ENCODE measurements around the gene CAMK1D. TPM values are rescaled to one million over a fixed set of nuclear protein-coding genes. Genes with fewer than 3 reads are reported as not detected.

The CAMK1D gene
- total RNA-seq, 2 experiments from 2014 or later: 28.8 to 35.3 TPM

DNA sequence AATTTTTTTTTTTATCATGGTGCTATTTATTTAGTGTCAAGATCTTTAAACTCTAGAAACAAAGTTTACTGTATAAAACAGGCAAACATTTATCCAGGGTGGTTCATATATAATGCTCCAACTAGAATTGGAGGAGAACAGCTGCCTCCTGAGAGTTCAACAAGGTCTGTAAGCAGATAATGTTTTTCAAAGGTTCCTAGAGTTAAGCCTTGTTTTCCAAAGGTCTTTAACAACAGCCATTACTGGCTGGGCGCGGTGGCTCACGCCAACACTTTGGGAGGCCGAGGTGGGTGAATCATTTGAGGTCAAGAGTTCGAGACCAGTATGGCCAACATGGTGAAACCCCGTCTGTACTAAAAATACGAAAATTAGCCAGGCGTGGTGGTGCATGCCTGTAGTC, 335.4 kb downstream of the CAMK1D start:
- ATAC-seq (ENCODE audit: poor library complexity) (no peak), DNase-seq (no peak)
- H3K27me3 Mint-ChIP-seq: no peaks in the 10 kb centered on the region
- H3K27me3 ChIP-seq (ENCODE audit: control insufficient read depth in 1 of 2, insufficient read depth in 2 of 2, low read length in 2 of 2): no peaks in the 10 kb centered on the region
- H3K4me3 ChIP-seq (ENCODE audit: low read length): no peak overlapping the region
- H3K27ac Mint-ChIP-seq: no peak overlapping the region
- no peak overlapping the region for H3K27ac ChIP-seq (ENCODE audit: low read depth in 1 of 2, low read length in 2 of 2)
- no peaks in the 10 kb centered on the region for H3K4me1 ChIP-seq (ENCODE audit: insufficient read depth, low read length)
- no peaks in the 10 kb centered on the region for H3K36me3 ChIP-seq (ENCODE audit: insufficient read depth, low read length)
- no peak overlapping the region for H3K4me3 Mint-ChIP-seq
- ChIA-PET POLR2A (no interaction called here), CTCF (no interaction called here)
- H3K36me3 Mint-ChIP-seq (ENCODE audit: low read depth): peaks cover 12% of the 10 kb centered on the region
- peaks cover 10% of the 10 kb centered on the region for H3K4me1 Mint-ChIP-seq (ENCODE audit: low read depth)
- H3K9me3 Mint-ChIP-seq: no peaks in the 10 kb centered on the region
- TF ChIP-seq, protein P1, sequence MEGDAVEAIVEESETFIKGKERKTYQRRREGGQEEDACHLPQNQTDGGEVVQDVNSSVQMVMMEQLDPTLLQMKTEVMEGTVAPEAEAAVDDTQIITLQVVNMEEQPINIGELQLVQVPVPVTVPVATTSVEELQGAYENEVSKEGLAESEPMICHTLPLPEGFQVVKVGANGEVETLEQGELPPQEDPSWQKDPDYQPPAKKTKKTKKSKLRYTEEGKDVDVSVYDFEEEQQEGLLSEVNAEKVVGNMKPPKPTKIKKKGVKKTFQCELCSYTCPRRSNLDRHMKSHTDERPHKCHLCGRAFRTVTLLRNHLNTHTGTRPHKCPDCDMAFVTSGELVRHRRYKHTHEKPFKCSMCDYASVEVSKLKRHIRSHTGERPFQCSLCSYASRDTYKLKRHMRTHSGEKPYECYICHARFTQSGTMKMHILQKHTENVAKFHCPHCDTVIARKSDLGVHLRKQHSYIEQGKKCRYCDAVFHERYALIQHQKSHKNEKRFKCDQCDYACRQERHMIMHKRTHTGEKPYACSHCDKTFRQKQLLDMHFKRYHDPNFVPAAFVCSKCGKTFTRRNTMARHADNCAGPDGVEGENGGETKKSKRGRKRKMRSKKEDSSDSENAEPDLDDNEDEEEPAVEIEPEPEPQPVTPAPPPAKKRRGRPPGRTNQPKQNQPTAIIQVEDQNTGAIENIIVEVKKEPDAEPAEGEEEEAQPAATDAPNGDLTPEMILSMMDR (IDR thresholded peaks at IDR 0.05): no peak
- intact Hi-C loops (cut with DNase I, micrococcal nuclease): no loop called here
- no peaks in the 10 kb centered on the region for H3K9me3 ChIP-seq (ENCODE audit: control insufficient read depth in 1 of 2, insufficient read depth in 1 of 2, low read length in 2 of 2)

- Mint-ChIP-seq H3K27me3 (no peaks in the 10 kb centered on the region), H3K4me3 (no peak overlapping the region), H3K36me3 (ENCODE audit: low read depth) (peaks cover 8% of the 10 kb centered on the region), H3K27ac (no peak overlapping the region), H3K9me3 (no peaks in the 10 kb centered on the region), H3K4me1 (ENCODE audit: low read depth) (peaks cover 10% of the 10 kb centered on the region)
- ATAC-seq (ENCODE audit: poor library complexity): no peak
- H3K27ac ChIP-seq (ENCODE audit: low read depth in 1 of 2, low read length in 2 of 2): no peak overlapping the region
- ChIA-PET CTCF (no interaction called here), POLR2A (no interaction called here)
- no peak overlapping the region for H3K4me3 ChIP-seq (ENCODE audit: low read length)
- H3K9me3 ChIP-seq (ENCODE audit: control insufficient read depth in 1 of 2, insufficient read depth in 1 of 2, low read length in 2 of 2): no peaks in the 10 kb centered on the region
- intact Hi-C loops (cut with DNase I, micrococcal nuclease): no loop called here
- no peaks in the 10 kb centered on the region for H3K27me3 ChIP-seq (ENCODE audit: control insufficient read depth in 1 of 2, insufficient read depth in 2 of 2, low read length in 2 of 2)
- TF ChIP-seq, protein P1 (IDR thresholded peaks at IDR 0.05): no peak
- H3K36me3 ChIP-seq (ENCODE audit: insufficient read depth, low read length): no peaks in the 10 kb centered on the region
- H3K4me1 ChIP-seq (ENCODE audit: insufficient read depth, low read length): no peaks in the 10 kb centered on the region
- DNase-seq: no peak
Measured at GRCh38 chr10:12685261-12686058, 336.1 kb downstream of the CAMK1D start.

GRCh38 chr10:12687996-12688395, 338.6 kb downstream of the CAMK1D start:
- H3K4me1 Mint-ChIP-seq (ENCODE audit: low read depth): no peaks in the 10 kb centered on the region
- H3K27ac Mint-ChIP-seq: no peak overlapping the region
- H3K36me3 Mint-ChIP-seq (ENCODE audit: low read depth): no peaks in the 10 kb centered on the region
- intact Hi-C loops (cut with DNase I, micrococcal nuclease): no loop called here
- CTCF ChIA-PET: no interaction called here
- H3K4me3 Mint-ChIP-seq: no peak overlapping the region
- POLR2A ChIA-PET: no interaction called here
- H3K4me1 ChIP-seq (ENCODE audit: insufficient read depth, low read length): no peaks in the 10 kb centered on the region
- no peaks in the 10 kb centered on the region for H3K9me3 ChIP-seq (ENCODE audit: control insufficient read depth in 1 of 2, insufficient read depth in 1 of 2, low read length in 2 of 2)
- DNase-seq (no peak), ATAC-seq (ENCODE audit: poor library complexity) (no peak)
- H3K36me3 ChIP-seq (ENCODE audit: insufficient read depth, low read length): no peaks in the 10 kb centered on the region
- H3K4me3 ChIP-seq (ENCODE audit: low read length): no peak overlapping the region
- no peaks in the 10 kb centered on the region for H3K27me3 Mint-ChIP-seq
- no peaks in the 10 kb centered on the region for H3K9me3 Mint-ChIP-seq
- H3K27me3 ChIP-seq (ENCODE audit: control insufficient read depth in 1 of 2, insufficient read depth in 2 of 2, low read length in 2 of 2): no peaks in the 10 kb centered on the region
- no peak overlapping the region for H3K27ac ChIP-seq (ENCODE audit: low read depth in 1 of 2, low read length in 2 of 2)
- TF ChIP-seq, protein P1 (IDR thresholded peaks at IDR 0.05): no peak

Data from CD4-positive, alpha-beta T cell (primary cell).